A673 (cell line): Measurements from ENCODE around the gene TMEM273. TPM values are rescaled to one million over a fixed set of nuclear protein-coding genes. Genes with fewer than 3 reads are reported as not detected.

Experiments used
- BruUV-seq: library from RNA; stranded (reverse); fragments of 400-500 nt; replicated peaks from 2 replicates; lab custom pipeline; 2021; lab: Mats Ljungman, UMichigan
- CTCF ChIA-PET: fragments of 300-600 bp; sonication (Branson Sonifier 250); formaldehyde crosslinking; loops from one replicate; lab custom pipeline; 2022; ENCODE audit warnings: antibody characterized with exemption; lab: Charles Lee
- POLR2A ChIA-PET: fragments of 300-600 bp; sonication (Branson Sonifier 250); formaldehyde crosslinking; loops from one replicate; lab custom pipeline; 2022; ENCODE audit warnings: antibody characterized with exemption; ENCODE audit not compliant: low non-redundant PET; lab: Charles Lee
- DNase-seq: peaks from one replicate; pipeline ENCODE4 v3.0.0-alpha.2; 2015; ENCODE audit warnings: low spot score
- H3K27ac ChIP-seq: fragments of 200-600 bp; sonication (generic); 2 replicates; pipeline ENCODE4 v1.5.1; 2016; ENCODE audit warnings: mixed run types, low read depth, mild to moderate bottlenecking, mixed read lengths, antibody characterized with exemption, low read length; ENCODE audit not compliant: poor library complexity, severe bottlenecking
- H3K27me3 ChIP-seq: fragments of 200-600 bp; sonication (generic); replicated peaks from 2 replicates; pipeline ENCODE4 v1.6.1; 2017; ENCODE audit warnings: mixed run types, low read depth, mild to moderate bottlenecking, mixed read lengths, antibody characterized with exemption, low read length; ENCODE audit not compliant: insufficient read depth, poor library complexity
- H3K36me3 ChIP-seq: fragments of 200-600 bp; sonication (generic); 2 replicates; pipeline ENCODE4 v1.6.1; 2016; ENCODE audit warnings: mixed run types, mild to moderate bottlenecking, mixed read lengths, antibody characterized with exemption, low read length; ENCODE audit not compliant: insufficient read depth, poor library complexity, severe bottlenecking
- H3K4me1 ChIP-seq: fragments of 200-600 bp; sonication (generic); 2 replicates; pipeline ENCODE4 v1.6.1; 2017; ENCODE audit warnings: mixed run types, mild to moderate bottlenecking, mixed read lengths, antibody characterized with exemption, low read length; ENCODE audit not compliant: insufficient read depth, poor library complexity, severe bottlenecking
- H3K4me3 ChIP-seq: fragments of 200-600 bp; sonication (generic); 2 replicates; pipeline ENCODE4 v1.5.1; 2016; ENCODE audit warnings: low read depth, mixed run types, mild to moderate bottlenecking, mixed read lengths, low read length; ENCODE audit not compliant: poor library complexity, severe bottlenecking
- H3K9me3 ChIP-seq: fragments of 200-600 bp; sonication (generic); 2 replicates; pipeline ENCODE4 v1.6.1; 2016; ENCODE audit warnings: mixed run types, low read depth, mild to moderate bottlenecking, mixed read lengths, antibody characterized with exemption, low read length; ENCODE audit not compliant: poor library complexity, severe bottlenecking
- EZH2 ChIP-seq: fragments of 200-600 bp; sonication (generic); IDR thresholded peaks from 2 replicates; pipeline ENCODE4 v1.6.1; 2017; ENCODE audit warnings: borderline replicate concordance, low read depth, mild to moderate bottlenecking, mixed read lengths, antibody characterized with exemption, low read length; ENCODE audit not compliant: poor library complexity, severe bottlenecking
- intact Hi-C: fragments of 100-400 bp; cut with micrococcal nuclease; formaldehyde crosslinking; loops from one replicate; pipeline ENCODE4 v1.10.0; 2022; ENCODE audit not compliant: unreplicated experiment
- total RNA-seq: library from RNA; stranded (reverse); gene quantifications from 2 replicates; pipeline ENCODE4 v1.2.3, GENCODE V29; 2021
- TF ChIP-seq, protein P1 (sequence below): fragments of 300-800, 200-600 bp; sonication (generic); conservative IDR thresholded peaks from 2 replicates; pipeline ENCODE4 v1.5.1; 2017; ENCODE audit warnings: low read depth, mild to moderate bottlenecking, antibody characterized with exemption, low read length, moderate library complexity, mixed read lengths

Gene TMEM273
- total RNA-seq, 1 experiment from 2014 or later: not detected

DNA sequence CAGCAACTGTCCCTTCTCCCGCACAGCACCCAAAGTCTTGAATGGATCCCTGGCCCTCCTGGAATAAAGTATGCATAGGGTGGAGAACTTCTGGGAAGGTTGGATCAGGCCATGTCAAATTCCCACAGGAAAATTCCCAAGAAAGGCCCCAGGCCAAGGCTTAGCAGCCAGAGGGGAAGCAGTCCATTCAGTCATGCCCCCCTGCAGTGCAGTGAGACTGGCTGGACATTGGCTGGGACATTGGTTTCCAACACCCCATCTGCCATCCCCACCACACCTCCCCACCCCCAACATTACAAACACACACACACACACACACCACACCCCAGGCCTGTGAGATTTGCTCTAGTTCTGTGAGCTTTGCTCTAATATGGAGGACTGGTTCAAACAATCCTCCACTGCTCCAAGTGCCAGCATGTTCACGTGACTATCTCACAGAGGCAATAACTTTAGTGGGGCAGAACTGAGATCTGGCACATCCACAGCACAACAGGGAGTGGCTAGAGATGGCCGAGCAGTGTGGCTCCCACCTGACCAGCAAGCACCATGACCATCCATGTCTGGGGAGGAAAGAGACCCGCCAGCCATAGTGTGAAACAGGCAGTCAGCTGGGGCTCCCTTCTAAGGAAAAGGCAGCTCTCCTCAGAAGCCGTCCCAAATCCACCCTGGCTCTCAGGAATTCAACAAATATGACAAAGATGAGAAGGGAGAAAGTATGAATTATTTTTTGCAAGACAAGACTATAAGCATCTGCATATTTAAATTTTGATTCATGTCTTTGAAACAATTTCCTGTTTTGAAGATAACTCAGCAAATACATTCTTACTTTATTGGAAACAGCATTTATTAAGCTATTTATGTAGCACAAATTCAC is 47.6 kb downstream of the TMEM273 start:
- H3K27me3 ChIP-seq: no peaks in the 10 kb centered on the region
- CTCF ChIA-PET: no interaction called here

DNA sequence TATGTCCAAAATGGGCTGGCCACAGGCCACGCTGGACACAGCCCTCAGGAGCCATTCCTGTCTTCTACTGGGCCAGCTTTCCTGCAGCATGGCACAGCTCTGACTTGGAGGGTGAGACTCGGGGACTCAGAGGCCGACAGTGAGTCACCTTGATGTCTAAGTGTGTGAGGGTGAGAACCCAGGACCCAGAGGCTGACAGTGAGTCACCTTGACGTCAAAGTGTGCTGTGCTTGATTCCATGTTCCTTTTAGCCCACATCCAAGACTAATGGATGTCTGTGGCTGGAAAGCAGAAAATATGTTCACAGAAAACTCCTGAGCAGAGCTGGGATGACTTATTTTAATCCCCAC is 48.4 kb downstream of the TMEM273 start:
- no peak overlapping the region for H3K27ac ChIP-seq
- no peaks in the 10 kb centered on the region for H3K36me3 ChIP-seq
- intact Hi-C loops: no loop called here
- POLR2A ChIA-PET: no interaction called here
- no peaks in the 10 kb centered on the region for H3K4me1 ChIP-seq
- CTCF ChIA-PET: no interaction called here
- H3K4me3 ChIP-seq: no peak overlapping the region
- H3K9me3 ChIP-seq: no peaks in the 10 kb centered on the region
- no peaks in the 10 kb centered on the region for H3K27me3 ChIP-seq
- BruUV-seq: no TSS peak
- TF ChIP-seq EZH2: no peak
- TF ChIP-seq, protein P1, sequence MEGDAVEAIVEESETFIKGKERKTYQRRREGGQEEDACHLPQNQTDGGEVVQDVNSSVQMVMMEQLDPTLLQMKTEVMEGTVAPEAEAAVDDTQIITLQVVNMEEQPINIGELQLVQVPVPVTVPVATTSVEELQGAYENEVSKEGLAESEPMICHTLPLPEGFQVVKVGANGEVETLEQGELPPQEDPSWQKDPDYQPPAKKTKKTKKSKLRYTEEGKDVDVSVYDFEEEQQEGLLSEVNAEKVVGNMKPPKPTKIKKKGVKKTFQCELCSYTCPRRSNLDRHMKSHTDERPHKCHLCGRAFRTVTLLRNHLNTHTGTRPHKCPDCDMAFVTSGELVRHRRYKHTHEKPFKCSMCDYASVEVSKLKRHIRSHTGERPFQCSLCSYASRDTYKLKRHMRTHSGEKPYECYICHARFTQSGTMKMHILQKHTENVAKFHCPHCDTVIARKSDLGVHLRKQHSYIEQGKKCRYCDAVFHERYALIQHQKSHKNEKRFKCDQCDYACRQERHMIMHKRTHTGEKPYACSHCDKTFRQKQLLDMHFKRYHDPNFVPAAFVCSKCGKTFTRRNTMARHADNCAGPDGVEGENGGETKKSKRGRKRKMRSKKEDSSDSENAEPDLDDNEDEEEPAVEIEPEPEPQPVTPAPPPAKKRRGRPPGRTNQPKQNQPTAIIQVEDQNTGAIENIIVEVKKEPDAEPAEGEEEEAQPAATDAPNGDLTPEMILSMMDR: no peak
- DNase-seq: no peak

More for the DNA sequence above, 47.6 kb downstream of the TMEM273 start:
- POLR2A ChIA-PET: no interaction called here
- BruUV-seq: no TSS peak
- H3K4me1 ChIP-seq: no peaks in the 10 kb centered on the region
- intact Hi-C loops: no loop called here
- no peak overlapping the region for H3K4me3 ChIP-seq
- no peaks in the 10 kb centered on the region for H3K36me3 ChIP-seq
- H3K9me3 ChIP-seq: no peaks in the 10 kb centered on the region
- DNase-seq: no peak
- no peak overlapping the region for H3K27ac ChIP-seq
- TF ChIP-seq, protein P1: no peak
- TF ChIP-seq EZH2: no peak

DNA sequence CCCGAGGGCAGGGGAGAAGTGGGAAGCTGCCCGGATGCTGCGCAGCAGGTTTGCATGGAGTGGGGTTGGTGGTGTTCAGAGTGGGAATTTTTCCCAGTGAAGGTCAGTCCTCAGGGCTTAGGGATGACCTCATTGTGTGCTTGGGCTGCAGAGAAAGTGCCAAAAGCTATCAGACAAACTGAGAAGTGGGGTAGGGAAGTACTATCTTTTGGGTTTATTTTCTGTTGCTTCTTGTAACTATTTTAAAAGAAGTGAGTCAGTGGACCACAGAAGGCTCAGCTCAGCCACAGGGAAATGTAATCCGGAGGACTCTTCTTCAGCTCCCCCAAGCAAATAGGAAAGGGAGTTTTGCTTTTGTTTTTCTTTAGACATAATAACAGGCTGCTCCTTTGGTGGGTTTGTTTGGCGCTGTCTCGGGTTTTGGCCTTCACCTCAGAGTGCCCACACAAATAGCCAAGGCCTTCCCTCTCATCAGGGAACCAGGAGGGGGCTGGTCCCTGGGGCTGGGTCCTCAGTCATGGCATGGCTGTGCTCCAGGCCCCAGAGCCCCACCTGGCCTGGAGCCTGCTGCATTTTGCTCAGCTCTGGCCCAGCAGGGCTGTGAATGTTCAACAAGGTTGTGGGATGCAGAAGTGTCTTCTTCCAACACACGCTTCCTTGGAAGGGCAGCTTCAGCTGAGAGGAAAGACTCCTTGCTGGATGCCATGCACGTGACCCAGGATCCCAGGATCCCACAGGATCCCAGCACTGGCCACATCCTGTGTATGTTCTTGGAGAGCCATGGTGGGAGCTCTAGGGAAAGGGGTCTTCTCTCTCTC is 49.0 kb downstream of the TMEM273 start:
- no peak overlapping the region for H3K27ac ChIP-seq
- no peaks in the 10 kb centered on the region for H3K27me3 ChIP-seq
- H3K36me3 ChIP-seq: no peaks in the 10 kb centered on the region
- ChIA-PET CTCF (no interaction called here), POLR2A (no interaction called here)
- TF ChIP-seq, protein P1: no peak
- no peak for TF ChIP-seq EZH2
- intact Hi-C loops: no loop called here
- DNase-seq: no peak
- BruUV-seq: no TSS peak
- no peak overlapping the region for H3K4me3 ChIP-seq
- H3K4me1 ChIP-seq: no peaks in the 10 kb centered on the region
- no peaks in the 10 kb centered on the region for H3K9me3 ChIP-seq
